Activated T-helper 1 cell treated with anti-CD3 and anti-CD28 coated beads, Interleukin-12 subunit alpha, Interleukin-12 subunit beta, Interleukin-2, Interleukin-4 antibody, amounts not matched to agents 30 ng/mL and 10 ng/mL and 1 ng/mL, durations not matched to agents 14 hours and 24 hours and 36 hours (primary cell): ENCODE results near the gene MFAP3L. TPM values are rescaled to one million over a fixed set of nuclear protein-coding genes. Genes with fewer than 3 reads are reported as not detected.

Experiments
- DNase-seq: peaks from one replicate; pipeline ENCODE4 v3.0.0; 2021; ENCODE audit warnings: low spot score
- H3K27ac Mint-ChIP-seq: one replicate; pipeline ENCODE4 v1.8.0; 2021; ENCODE audit warnings: mild to moderate bottlenecking, mixed read lengths
- H3K27me3 Mint-ChIP-seq: one replicate; pipeline ENCODE4 v1.8.0; 2022; ENCODE audit warnings: mild to moderate bottlenecking, moderate library complexity, mixed read lengths; ENCODE audit not compliant: insufficient read depth
- H3K36me3 Mint-ChIP-seq: one replicate; pipeline ENCODE4 v1.8.0; 2021; ENCODE audit warnings: low read depth, mixed read lengths
- H3K4me1 Mint-ChIP-seq: one replicate; pipeline ENCODE4 v1.8.0; 2021; ENCODE audit warnings: low read depth, mixed read lengths
- H3K4me3 Mint-ChIP-seq: one replicate; pipeline ENCODE4 v1.8.0; 2021; ENCODE audit warnings: mild to moderate bottlenecking, moderate library complexity, mixed read lengths
- H3K9me3 Mint-ChIP-seq: one replicate; pipeline ENCODE4 v1.8.0; 2021; ENCODE audit warnings: mixed read lengths
- intact Hi-C: fragments of 100-400 bp; cut with micrococcal nuclease; formaldehyde crosslinking; loops from one replicate; pipeline ENCODE4 v1.15.1; 2024
- total RNA-seq: library from RNA; stranded (reverse); gene quantifications from 2 replicates; pipeline ENCODE4 v1.2.3, GENCODE V29; 2022

Gene MFAP3L
- total RNA-seq, 1 donor from 2014 or later, result 0.47 TPM

- no peaks in the 10 kb centered on the region for H3K9me3 Mint-ChIP-seq
- DNase-seq, result no peak
- no peaks in the 10 kb centered on the region for H3K27me3 Mint-ChIP-seq
- intact Hi-C loops, result no loop called here
- H3K36me3 Mint-ChIP-seq, result no peaks in the 10 kb centered on the region
- no peak overlapping the region for H3K4me3 Mint-ChIP-seq
- H3K27ac Mint-ChIP-seq, result no peak overlapping the region
- no peaks in the 10 kb centered on the region for H3K4me1 Mint-ChIP-seq
Measured at GRCh38 chr4:169940460-169940859, 85.7 kb downstream of the MFAP3L start.

Other genes starting within 250 kb of the MFAP3L start
- not detected in 2 replicates for gene AADAT, start 63.6 kb upstream of the MFAP3L start, total RNA-seq